Erythroblast (primary cell): Measurements from ENCODE around the gene DNAH14.

Experiments used
- GATA1 ChIP-seq: IDR thresholded peaks from 2 replicates; pipeline ENCODE4 v1.6.1; 2011; ENCODE audit warnings: low read depth, mild to moderate bottlenecking, control low read depth, low read length, moderate library complexity
- POLR2A ChIP-seq: IDR thresholded peaks from 2 replicates; pipeline ENCODE4 v1.6.1; 2011; ENCODE audit warnings: mild to moderate bottlenecking, low read length

DNA sequence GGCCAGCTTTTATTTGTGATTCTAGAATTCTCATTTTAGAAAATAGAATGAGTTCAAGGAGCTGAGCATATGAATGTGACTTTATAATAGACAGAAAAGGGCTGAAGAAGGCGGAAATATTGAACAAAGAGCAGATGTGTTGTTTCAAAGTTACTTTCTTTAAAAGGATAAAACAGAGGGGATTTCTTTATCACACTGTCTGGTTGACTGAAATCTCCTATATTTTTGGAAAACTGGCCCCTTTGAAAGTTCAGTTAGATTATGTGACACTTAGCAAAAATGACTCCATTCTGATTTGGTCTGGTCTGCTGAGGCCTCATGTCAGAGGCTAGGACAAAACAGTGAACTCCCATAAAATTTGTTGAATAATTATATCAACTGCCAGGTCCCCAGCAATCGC, 46.4 kb upstream of the DNAH14 start:
- TF ChIP-seq POLR2A = no peak
- TF ChIP-seq GATA1 = no peak
